ENCODE data around the gene LCN6. TPM values are rescaled to one million over a fixed set of nuclear protein-coding genes. Genes with fewer than 3 reads are reported as not detected.
A peak's percentile ranks its signal among the peaks of the same experiment; 100 is the strongest.

The LCN6 gene
- total and polyA plus RNA-seq, 9 of the 15 experiments (the other 6 are each of a cell fraction or from before 2014, with no cell fraction given): 0.10 to 0.45 (median 0.37) TPM; not detected in 5

DNA sequence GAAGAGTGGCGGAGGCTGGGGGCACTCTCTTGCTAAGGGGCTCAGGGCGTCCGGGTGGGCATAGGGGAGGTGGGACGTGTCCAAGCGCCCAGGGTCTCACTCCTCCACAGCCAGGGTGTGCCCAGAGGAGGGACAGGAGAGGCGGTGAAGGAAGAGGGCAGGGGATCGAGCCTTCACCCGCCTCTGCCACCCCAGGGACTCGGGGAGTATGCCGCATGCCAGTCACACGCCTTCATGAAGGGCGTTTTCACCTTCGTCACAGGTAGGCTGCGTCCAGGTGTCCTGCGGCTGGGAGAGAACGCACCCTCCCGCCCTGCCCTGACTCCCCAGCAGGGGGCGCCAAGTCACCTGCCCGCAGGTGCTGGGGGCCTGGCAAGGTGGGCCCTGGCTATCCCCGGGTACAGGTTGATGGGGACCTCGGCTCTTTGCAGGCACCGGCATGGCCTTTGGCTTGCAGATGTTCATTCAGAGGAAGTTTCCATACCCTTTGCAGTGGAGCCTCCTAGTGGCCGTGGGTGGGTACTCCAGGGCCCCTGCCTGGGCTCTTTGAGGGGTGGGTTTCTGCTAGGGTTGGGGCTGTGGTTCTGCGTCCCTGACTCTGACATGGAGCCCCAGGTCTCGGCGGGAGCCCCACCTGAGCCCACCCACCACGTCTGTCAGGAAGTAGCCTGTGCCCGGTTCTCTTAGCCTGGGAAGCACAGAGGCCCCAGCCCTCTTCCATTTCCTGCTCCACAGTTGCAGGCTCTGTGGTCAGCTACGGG is 43.4 kb upstream of the LCN6 start (continued):
- no peak for TF ChIP-seq ZC3H11A (IDR thresholded peaks at IDR 0.05; ENCODE audit: low read depth, low read length)
- TF ChIP-seq ETV5 (CRISPR knock-in tag; IDR thresholded peaks at IDR 0.05; ENCODE audit: low read depth): no peak
- TF ChIP-seq, protein P1, sequence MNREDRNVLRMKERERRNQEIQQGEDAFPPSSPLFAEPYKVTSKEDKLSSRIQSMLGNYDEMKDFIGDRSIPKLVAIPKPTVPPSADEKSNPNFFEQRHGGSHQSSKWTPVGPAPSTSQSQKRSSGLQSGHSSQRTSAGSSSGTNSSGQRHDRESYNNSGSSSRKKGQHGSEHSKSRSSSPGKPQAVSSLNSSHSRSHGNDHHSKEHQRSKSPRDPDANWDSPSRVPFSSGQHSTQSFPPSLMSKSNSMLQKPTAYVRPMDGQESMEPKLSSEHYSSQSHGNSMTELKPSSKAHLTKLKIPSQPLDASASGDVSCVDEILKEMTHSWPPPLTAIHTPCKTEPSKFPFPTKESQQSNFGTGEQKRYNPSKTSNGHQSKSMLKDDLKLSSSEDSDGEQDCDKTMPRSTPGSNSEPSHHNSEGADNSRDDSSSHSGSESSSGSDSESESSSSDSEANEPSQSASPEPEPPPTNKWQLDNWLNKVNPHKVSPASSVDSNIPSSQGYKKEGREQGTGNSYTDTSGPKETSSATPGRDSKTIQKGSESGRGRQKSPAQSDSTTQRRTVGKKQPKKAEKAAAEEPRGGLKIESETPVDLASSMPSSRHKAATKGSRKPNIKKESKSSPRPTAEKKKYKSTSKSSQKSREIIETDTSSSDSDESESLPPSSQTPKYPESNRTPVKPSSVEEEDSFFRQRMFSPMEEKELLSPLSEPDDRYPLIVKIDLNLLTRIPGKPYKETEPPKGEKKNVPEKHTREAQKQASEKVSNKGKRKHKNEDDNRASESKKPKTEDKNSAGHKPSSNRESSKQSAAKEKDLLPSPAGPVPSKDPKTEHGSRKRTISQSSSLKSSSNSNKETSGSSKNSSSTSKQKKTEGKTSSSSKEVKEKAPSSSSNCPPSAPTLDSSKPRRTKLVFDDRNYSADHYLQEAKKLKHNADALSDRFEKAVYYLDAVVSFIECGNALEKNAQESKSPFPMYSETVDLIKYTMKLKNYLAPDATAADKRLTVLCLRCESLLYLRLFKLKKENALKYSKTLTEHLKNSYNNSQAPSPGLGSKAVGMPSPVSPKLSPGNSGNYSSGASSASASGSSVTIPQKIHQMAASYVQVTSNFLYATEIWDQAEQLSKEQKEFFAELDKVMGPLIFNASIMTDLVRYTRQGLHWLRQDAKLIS (CRISPR knock-in tag; IDR thresholded peaks at IDR 0.05): peak; percentile 89
- no peak for TF ChIP-seq CHD2 (IDR thresholded peaks at IDR 0.05; ENCODE audit: low read depth, low read length)
- TF ChIP-seq SRSF1 (IDR thresholded peaks at IDR 0.05; ENCODE audit: low read depth, low read length): no peak
- no peak; the same call in 1 of the 2 replicates for TF ChIP-seq HLTF (IDR thresholded peaks at IDR 0.05)
- TF ChIP-seq TCF3 (CRISPR knock-in tag; IDR thresholded peaks at IDR 0.05): 0 out of 2 replicates have a peak, but pooled peaks have one; percentile 17
- no peak for TF ChIP-seq U2AF2 (optimal IDR thresholded peaks at IDR 0.05; ENCODE audit: low read depth, low read length)
- TF ChIP-seq TBL1XR1 (IDR thresholded peaks at IDR 0.05; ENCODE audit: low read length in 2 of 2): no peak
- TF ChIP-seq PTTG1 (tag; IDR thresholded peaks at IDR 0.05; ENCODE audit: low read depth): no peak
- TF ChIP-seq, protein P2, sequence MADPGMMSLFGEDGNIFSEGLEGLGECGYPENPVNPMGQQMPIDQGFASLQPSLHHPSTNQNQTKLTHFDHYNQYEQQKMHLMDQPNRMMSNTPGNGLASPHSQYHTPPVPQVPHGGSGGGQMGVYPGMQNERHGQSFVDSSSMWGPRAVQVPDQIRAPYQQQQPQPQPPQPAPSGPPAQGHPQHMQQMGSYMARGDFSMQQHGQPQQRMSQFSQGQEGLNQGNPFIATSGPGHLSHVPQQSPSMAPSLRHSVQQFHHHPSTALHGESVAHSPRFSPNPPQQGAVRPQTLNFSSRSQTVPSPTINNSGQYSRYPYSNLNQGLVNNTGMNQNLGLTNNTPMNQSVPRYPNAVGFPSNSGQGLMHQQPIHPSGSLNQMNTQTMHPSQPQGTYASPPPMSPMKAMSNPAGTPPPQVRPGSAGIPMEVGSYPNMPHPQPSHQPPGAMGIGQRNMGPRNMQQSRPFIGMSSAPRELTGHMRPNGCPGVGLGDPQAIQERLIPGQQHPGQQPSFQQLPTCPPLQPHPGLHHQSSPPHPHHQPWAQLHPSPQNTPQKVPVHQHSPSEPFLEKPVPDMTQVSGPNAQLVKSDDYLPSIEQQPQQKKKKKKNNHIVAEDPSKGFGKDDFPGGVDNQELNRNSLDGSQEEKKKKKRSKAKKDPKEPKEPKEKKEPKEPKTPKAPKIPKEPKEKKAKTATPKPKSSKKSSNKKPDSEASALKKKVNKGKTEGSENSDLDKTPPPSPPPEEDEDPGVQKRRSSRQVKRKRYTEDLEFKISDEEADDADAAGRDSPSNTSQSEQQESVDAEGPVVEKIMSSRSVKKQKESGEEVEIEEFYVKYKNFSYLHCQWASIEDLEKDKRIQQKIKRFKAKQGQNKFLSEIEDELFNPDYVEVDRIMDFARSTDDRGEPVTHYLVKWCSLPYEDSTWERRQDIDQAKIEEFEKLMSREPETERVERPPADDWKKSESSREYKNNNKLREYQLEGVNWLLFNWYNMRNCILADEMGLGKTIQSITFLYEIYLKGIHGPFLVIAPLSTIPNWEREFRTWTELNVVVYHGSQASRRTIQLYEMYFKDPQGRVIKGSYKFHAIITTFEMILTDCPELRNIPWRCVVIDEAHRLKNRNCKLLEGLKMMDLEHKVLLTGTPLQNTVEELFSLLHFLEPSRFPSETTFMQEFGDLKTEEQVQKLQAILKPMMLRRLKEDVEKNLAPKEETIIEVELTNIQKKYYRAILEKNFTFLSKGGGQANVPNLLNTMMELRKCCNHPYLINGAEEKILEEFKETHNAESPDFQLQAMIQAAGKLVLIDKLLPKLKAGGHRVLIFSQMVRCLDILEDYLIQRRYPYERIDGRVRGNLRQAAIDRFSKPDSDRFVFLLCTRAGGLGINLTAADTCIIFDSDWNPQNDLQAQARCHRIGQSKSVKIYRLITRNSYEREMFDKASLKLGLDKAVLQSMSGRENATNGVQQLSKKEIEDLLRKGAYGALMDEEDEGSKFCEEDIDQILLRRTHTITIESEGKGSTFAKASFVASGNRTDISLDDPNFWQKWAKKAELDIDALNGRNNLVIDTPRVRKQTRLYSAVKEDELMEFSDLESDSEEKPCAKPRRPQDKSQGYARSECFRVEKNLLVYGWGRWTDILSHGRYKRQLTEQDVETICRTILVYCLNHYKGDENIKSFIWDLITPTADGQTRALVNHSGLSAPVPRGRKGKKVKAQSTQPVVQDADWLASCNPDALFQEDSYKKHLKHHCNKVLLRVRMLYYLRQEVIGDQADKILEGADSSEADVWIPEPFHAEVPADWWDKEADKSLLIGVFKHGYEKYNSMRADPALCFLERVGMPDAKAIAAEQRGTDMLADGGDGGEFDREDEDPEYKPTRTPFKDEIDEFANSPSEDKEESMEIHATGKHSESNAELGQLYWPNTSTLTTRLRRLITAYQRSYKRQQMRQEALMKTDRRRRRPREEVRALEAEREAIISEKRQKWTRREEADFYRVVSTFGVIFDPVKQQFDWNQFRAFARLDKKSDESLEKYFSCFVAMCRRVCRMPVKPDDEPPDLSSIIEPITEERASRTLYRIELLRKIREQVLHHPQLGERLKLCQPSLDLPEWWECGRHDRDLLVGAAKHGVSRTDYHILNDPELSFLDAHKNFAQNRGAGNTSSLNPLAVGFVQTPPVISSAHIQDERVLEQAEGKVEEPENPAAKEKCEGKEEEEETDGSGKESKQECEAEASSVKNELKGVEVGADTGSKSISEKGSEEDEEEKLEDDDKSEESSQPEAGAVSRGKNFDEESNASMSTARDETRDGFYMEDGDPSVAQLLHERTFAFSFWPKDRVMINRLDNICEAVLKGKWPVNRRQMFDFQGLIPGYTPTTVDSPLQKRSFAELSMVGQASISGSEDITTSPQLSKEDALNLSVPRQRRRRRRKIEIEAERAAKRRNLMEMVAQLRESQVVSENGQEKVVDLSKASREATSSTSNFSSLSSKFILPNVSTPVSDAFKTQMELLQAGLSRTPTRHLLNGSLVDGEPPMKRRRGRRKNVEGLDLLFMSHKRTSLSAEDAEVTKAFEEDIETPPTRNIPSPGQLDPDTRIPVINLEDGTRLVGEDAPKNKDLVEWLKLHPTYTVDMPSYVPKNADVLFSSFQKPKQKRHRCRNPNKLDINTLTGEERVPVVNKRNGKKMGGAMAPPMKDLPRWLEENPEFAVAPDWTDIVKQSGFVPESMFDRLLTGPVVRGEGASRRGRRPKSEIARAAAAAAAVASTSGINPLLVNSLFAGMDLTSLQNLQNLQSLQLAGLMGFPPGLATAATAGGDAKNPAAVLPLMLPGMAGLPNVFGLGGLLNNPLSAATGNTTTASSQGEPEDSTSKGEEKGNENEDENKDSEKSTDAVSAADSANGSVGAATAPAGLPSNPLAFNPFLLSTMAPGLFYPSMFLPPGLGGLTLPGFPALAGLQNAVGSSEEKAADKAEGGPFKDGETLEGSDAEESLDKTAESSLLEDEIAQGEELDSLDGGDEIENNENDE (IDR thresholded peaks at IDR 0.05; ENCODE audit: low read depth, low read length): no peak
- TF ChIP-seq FOXA1 (IDR thresholded peaks at IDR 0.05; ENCODE audit: borderline replicate concordance): no peak
- no peak for TF ChIP-seq ZNF217 (CRISPR knock-in tag; IDR thresholded peaks at IDR 0.05)

Data from K562 (cell line).